Measurements from ENCODE around the gene RELA. TPM values are rescaled to one million over a fixed set of nuclear protein-coding genes. Genes with fewer than 3 reads are reported as not detected.

The RELA gene
- total RNA-seq = 29.2 and 31.8 TPM in 2 replicates

DNA sequence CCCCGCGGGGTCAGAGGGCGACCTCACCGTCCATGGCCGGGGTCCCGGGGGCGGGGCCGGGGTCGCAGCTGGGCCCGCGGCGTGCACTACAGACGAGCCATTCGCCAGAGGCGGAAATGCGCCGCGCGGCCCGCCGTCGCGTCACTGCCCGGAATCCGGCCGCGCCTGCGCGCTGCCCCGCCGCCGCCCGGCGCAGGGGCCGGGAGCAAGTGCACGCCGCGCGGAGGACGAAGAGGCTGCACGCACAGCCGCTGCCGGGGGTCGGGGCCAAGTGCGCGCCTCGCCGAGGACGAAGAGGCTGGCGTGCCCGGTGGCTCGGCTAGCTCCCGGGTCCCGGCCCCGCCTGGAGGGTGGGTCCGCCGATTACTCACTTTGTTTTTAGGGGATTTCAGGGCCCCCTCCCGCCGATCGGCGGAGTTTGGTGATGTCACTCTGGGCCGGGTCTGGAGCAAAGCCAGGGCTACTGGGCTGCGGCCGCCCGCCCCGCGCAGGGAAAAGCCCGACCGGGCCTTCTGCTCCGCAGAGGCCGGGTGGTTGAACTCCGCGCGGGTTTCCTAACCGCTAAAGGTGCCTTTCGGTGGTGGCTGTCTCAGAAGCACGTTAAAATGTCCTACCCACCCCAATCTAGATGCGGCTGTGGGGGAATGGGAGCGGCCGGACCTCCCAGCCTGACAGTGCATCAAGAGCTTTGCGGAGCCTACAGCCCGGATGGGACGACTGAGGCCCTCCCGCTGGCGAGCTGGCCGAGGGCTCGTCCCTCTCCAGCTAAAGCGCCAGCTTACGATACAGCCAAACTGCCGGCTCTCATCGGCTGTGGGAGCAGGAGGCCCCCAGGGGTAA, at the start of gene RELA:
Gene RELA (minus strand): TSS at position 118 of the 840 bp plus-strand sequence. CDS start 84 bp downstream, at position 34.
- Histone ChIP-seq H3K36me3 (ENCODE audit: insufficient read depth, low read length) (peaks cover 36% of the 10 kb centered on the region), H3K27me3 (ENCODE audit: insufficient read depth, low read length) (no peaks in the 10 kb centered on the region), H3K9me3 (ENCODE audit: low read depth, low read length) (no peaks in the 10 kb centered on the region), H3K79me2 (ENCODE audit: insufficient read depth, low read length) (peaks cover 41% of the 10 kb centered on the region), H3K4me2 (ENCODE audit: insufficient read depth, low read length) (peak within 1 kb of the TSS; percentile 100), H3K4me3 (ENCODE audit: insufficient read depth, low read length) (peak within 1 kb of the TSS; percentile 96), H4K20me1 (ENCODE audit: insufficient read depth, low read length) (peaks cover 28% of the 10 kb centered on the region), H3K27ac (ENCODE audit: low read depth, low read length) (peak within 1 kb of the TSS; percentile 98), H2AFZ (ENCODE audit: low read length) (peak within 1 kb of the TSS; percentile 95), H3K4me1 (ENCODE audit: insufficient read depth, low read length) (peaks cover 17% of the 10 kb centered on the region)
- TF ChIP-seq, protein P1, sequence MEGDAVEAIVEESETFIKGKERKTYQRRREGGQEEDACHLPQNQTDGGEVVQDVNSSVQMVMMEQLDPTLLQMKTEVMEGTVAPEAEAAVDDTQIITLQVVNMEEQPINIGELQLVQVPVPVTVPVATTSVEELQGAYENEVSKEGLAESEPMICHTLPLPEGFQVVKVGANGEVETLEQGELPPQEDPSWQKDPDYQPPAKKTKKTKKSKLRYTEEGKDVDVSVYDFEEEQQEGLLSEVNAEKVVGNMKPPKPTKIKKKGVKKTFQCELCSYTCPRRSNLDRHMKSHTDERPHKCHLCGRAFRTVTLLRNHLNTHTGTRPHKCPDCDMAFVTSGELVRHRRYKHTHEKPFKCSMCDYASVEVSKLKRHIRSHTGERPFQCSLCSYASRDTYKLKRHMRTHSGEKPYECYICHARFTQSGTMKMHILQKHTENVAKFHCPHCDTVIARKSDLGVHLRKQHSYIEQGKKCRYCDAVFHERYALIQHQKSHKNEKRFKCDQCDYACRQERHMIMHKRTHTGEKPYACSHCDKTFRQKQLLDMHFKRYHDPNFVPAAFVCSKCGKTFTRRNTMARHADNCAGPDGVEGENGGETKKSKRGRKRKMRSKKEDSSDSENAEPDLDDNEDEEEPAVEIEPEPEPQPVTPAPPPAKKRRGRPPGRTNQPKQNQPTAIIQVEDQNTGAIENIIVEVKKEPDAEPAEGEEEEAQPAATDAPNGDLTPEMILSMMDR (IDR thresholded peaks at IDR 0.05; ENCODE audit: extremely low read depth, low read depth, low read length) = no peak
- DNase-seq (ENCODE audit: insufficient read length, low spot score, missing footprints) = peak; percentile 99

DNA sequence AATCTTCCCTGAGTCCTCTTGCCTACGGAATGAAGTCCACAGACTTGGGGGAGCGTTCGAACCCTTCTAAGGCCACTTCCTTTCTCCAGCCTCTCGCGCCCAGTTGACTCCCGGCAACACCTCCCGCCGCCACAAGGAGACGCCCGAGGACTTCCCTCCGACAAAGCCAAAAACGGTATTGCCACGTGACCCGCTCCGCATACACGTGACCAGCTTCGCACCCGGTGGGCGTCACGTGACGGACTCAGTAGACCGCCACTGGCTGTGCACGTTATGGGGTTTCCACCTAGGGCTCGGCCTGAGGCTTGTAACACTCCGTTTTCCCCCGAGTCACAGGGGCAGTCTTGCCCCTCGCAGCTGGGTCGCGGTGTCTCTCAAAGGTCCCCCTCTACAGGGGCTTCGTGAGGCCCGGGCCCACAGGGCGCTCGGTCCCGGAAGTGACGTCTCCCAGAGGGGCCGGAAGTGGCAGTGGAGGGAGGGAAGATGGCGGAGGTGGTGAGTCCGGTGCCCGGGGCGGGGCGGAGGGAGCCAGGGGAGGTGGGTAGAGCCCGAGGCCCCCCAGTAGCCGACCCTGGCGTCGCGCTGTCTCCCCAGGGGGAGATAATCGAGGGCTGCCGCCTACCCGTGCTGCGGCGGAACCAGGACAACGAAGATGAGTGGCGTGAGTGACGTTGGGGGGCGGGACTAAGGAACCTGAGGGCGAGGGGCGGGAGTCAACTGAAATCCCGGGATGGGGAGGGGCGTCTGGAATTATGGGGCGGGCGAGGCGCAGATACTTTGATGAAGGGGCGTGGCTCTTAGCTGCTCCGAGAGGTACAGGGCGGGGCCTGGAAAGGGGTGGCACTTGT, 49.3 kb upstream of the RELA start, which contains the start of gene KAT5:
Gene KAT5 (plus strand): TSS at position 468 of the 848 bp plus-strand sequence. CDS start 16 bp downstream, at position 484.
- peak; percentile 98 for DNase-seq (ENCODE audit: insufficient read length, low spot score, missing footprints)
- TF ChIP-seq, protein P1 (IDR thresholded peaks at IDR 0.05; ENCODE audit: extremely low read depth, low read depth, low read length) = peak; percentile 96
- Histone ChIP-seq H4K20me1 (ENCODE audit: insufficient read depth, low read length) (peaks cover 6% of the 10 kb centered on the region), H3K79me2 (ENCODE audit: insufficient read depth, low read length) (peaks cover 26% of the 10 kb centered on the region), H3K4me1 (ENCODE audit: insufficient read depth, low read length) (peaks cover 14% of the 10 kb centered on the region), H3K4me2 (ENCODE audit: insufficient read depth, low read length) (peak within 1 kb of the TSS; percentile 96), H3K4me3 (ENCODE audit: insufficient read depth, low read length) (peak within 1 kb of the TSS; percentile 96), H3K9me3 (ENCODE audit: low read depth, low read length) (no peaks in the 10 kb centered on the region), H2AFZ (ENCODE audit: low read length) (peak within 1 kb of the TSS; percentile 100), H3K27me3 (ENCODE audit: insufficient read depth, low read length) (no peaks in the 10 kb centered on the region), H3K27ac (ENCODE audit: low read depth, low read length) (peak within 1 kb of the TSS; percentile 100), H3K36me3 (ENCODE audit: insufficient read depth, low read length) (peaks cover 34% of the 10 kb centered on the region)

- H3K4me3 ChIP-seq (ENCODE audit: insufficient read depth, low read length) = no peak overlapping the region
- H3K9me3 ChIP-seq (ENCODE audit: low read depth, low read length) = no peaks in the 10 kb centered on the region
- H3K27ac ChIP-seq (ENCODE audit: low read depth, low read length) = no peak overlapping the region
- H3K4me1 ChIP-seq (ENCODE audit: insufficient read depth, low read length) = peaks cover 14% of the 10 kb centered on the region
- peak overlapping the region; percentile 41 for H2AFZ ChIP-seq (ENCODE audit: low read length)
- H3K27me3 ChIP-seq (ENCODE audit: insufficient read depth, low read length) = no peaks in the 10 kb centered on the region
- H3K36me3 ChIP-seq (ENCODE audit: insufficient read depth, low read length) = peaks cover 20% of the 10 kb centered on the region
- DNase-seq (ENCODE audit: insufficient read length, low spot score, missing footprints) = no peak
- H4K20me1 ChIP-seq (ENCODE audit: insufficient read depth, low read length) = peaks cover 2% of the 10 kb centered on the region
- no peak overlapping the region for H3K4me2 ChIP-seq (ENCODE audit: insufficient read depth, low read length)
- TF ChIP-seq, protein P1 (IDR thresholded peaks at IDR 0.05; ENCODE audit: extremely low read depth, low read depth, low read length) = no peak
- peaks cover 18% of the 10 kb centered on the region for H3K79me2 ChIP-seq (ENCODE audit: insufficient read depth, low read length)
Measured at GRCh38 chr11:65710421-65710820, 47.7 kb upstream of the RELA start.
